Activated CD4-positive, alpha-beta T cell treated with anti-CD3 and anti-CD28 coated beads, Interleukin-2, amount 10 ng/mL, durations not matched to agents 7 days and 5 days (primary cell): Measurements from ENCODE around the gene SLC16A12. TPM values are rescaled to one million over a fixed set of nuclear protein-coding genes. Genes with fewer than 3 reads are reported as not detected.

Experiments
- CTCF ChIA-PET: fragments of 350-600 bp; sonication (Branson Sonifier 250); formaldehyde crosslinking; loops from one replicate; lab custom pipeline; 2021; ENCODE audit warnings: antibody characterized with exemption; lab: Charles Lee
- POLR2A ChIA-PET: fragments of 350-600 bp; sonication (Branson Sonifier 250); formaldehyde crosslinking; loops from one replicate; lab custom pipeline; 2021; ENCODE audit warnings: antibody characterized with exemption; lab: Charles Lee
- DNase-seq: peaks from one replicate; pipeline ENCODE4 v3.0.0-alpha.2; 2020
- H3K27ac Mint-ChIP-seq: one replicate; pipeline ENCODE4 v1.8.0; 2021; ENCODE audit warnings: mild to moderate bottlenecking, moderate library complexity, mixed read lengths
- H3K27me3 Mint-ChIP-seq: one replicate; pipeline ENCODE4 v1.8.0; 2021; ENCODE audit warnings: mixed read lengths
- H3K36me3 Mint-ChIP-seq: one replicate; pipeline ENCODE4 v1.8.0; 2021; ENCODE audit warnings: low read depth, mixed read lengths
- H3K4me1 Mint-ChIP-seq: one replicate; pipeline ENCODE4 v1.8.0; 2021; ENCODE audit warnings: mixed read lengths
- H3K4me3 Mint-ChIP-seq: one replicate; pipeline ENCODE4 v1.8.0; 2021; ENCODE audit warnings: mild to moderate bottlenecking, moderate library complexity, mixed read lengths
- H3K9me3 Mint-ChIP-seq: one replicate; pipeline ENCODE4 v1.8.0; 2021; ENCODE audit warnings: mixed read lengths
- total RNA-seq, 2 experiments: library from RNA; stranded (reverse); gene quantifications; one replicate each; pipeline ENCODE4 v1.2.3, GENCODE V29; 2021

The SLC16A12 gene, protein sequence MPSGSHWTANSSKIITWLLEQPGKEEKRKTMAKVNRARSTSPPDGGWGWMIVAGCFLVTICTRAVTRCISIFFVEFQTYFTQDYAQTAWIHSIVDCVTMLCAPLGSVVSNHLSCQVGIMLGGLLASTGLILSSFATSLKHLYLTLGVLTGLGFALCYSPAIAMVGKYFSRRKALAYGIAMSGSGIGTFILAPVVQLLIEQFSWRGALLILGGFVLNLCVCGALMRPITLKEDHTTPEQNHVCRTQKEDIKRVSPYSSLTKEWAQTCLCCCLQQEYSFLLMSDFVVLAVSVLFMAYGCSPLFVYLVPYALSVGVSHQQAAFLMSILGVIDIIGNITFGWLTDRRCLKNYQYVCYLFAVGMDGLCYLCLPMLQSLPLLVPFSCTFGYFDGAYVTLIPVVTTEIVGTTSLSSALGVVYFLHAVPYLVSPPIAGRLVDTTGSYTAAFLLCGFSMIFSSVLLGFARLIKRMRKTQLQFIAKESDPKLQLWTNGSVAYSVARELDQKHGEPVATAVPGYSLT
- not detected for total RNA-seq

DNA sequence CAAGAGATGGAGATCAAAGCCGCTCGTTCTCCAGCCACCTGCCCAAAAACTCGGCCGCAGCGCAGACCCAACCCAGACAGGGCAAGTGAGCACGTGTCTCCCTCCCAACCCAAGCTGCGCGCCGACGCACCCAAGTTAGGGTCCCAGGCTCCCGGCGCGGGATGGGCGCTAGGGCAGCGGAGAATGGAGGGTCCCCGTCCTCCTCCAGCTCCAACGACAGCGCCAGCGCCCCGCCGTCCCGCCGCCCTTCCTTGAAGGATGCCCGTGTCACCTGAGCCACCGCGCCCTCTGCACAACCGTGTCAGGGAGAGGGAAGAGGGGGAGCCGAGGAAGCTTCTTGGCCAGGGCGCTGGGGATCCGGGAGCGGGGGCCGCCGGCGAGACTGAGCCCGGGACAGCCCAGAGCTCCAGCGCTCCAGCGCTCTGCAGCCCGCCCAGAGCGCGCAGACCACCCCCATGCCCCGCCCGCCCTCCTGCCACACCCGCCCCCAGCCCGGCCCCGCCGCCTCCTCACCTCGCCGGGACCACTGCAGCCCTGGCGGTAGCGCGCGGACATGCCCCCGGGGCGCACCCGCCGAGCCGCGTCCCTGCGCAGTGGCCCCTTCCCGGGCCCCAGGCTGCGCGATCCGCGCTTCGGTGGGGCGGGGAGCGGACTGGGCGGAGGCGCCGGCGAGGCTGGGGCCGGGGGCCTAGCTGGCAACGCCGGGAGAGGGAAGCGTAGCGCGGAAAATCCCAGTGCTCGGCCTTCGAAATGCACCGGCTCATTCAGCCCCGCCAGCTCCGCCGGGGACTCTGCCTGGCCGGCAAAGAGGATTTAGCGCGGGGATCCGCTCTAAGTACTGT, at the start of gene SLC16A12:
Gene SLC16A12, minus strand, starts transcription at position 424 of the 842 bp plus-strand sequence. CDS start 73,016 bp downstream, outside the sequence.
- Mint-ChIP-seq H3K4me3 (no peak within 1 kb of the TSS), H3K4me1 (peaks cover 14% of the 10 kb centered on the region), H3K27ac (no peak within 1 kb of the TSS), H3K27me3 (peaks cover 75% of the 10 kb centered on the region), H3K9me3 (no peaks in the 10 kb centered on the region), H3K36me3 (no peaks in the 10 kb centered on the region)
- DNase-seq, result no peak
- ChIA-PET POLR2A (no interaction called here), CTCF (interaction anchor here (0.6 to 1.6 kb wide), 3 partner anchors 8 to 76 kb away, joined by 3 to 4 read pairs (median 3); no protein-coding TSS in a partner anchor)

DNA sequence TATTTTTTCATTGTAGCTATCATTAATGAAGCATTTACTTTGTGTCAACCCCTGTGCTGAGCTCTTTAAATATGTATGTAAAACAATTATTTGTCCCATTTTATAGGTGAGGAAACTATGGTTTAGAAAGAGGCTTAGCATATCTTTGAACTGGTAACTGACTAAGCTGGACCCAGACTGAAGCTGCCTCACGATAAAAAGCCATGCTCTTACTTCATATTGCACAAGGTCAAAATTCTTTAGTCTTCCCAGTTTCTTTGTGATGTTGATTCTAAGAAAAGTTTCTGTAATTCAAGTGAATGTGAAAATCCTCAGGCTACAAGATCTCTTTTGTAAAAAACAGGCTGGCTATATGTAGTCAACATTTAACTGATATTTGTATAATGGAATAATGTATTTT, 46.6 kb upstream of the SLC16A12 start:
- Mint-ChIP-seq H3K27ac (no peak overlapping the region), H3K27me3 (no peaks in the 10 kb centered on the region), H3K4me3 (no peak overlapping the region), H3K36me3 (no peaks in the 10 kb centered on the region), H3K9me3 (no peaks in the 10 kb centered on the region), H3K4me1 (no peaks in the 10 kb centered on the region)
- ChIA-PET POLR2A (no interaction called here), CTCF (no interaction called here)
- DNase-seq, result no peak

GRCh38 chr10:89580243-89580642, 44.8 kb upstream of the SLC16A12 start:
- Mint-ChIP-seq H3K4me3 (no peak overlapping the region), H3K9me3 (no peaks in the 10 kb centered on the region), H3K4me1 (no peaks in the 10 kb centered on the region), H3K36me3 (no peaks in the 10 kb centered on the region), H3K27ac (no peak overlapping the region), H3K27me3 (no peaks in the 10 kb centered on the region)
- DNase-seq, result no peak
- ChIA-PET CTCF (interaction anchor here (1.3 kb wide), 1 partner anchor 18 kb away, joined by 3 read pairs; no protein-coding TSS in a partner anchor), POLR2A (no interaction called here)

- peaks cover 1% of the 10 kb centered on the region for H3K27me3 Mint-ChIP-seq
- no peaks in the 10 kb centered on the region for H3K4me1 Mint-ChIP-seq
- DNase-seq, result no peak
- H3K36me3 Mint-ChIP-seq, result no peaks in the 10 kb centered on the region
- POLR2A ChIA-PET, result no interaction called here
- H3K9me3 Mint-ChIP-seq, result no peaks in the 10 kb centered on the region
- CTCF ChIA-PET, result interaction anchor here (0.9 kb wide), 1 partner anchor 12 kb away, joined by 3 read pairs; no protein-coding TSS in a partner anchor
- H3K4me3 Mint-ChIP-seq, result no peak overlapping the region
- H3K27ac Mint-ChIP-seq, result no peak overlapping the region
Measured at GRCh38 chr10:89576696-89577095, 41.3 kb upstream of the SLC16A12 start.

GRCh38 chr10:89576022-89576421, 40.6 kb upstream of the SLC16A12 start:
- DNase-seq, result no peak
- ChIA-PET CTCF (no interaction called here), POLR2A (no interaction called here)
- Mint-ChIP-seq H3K9me3 (no peaks in the 10 kb centered on the region), H3K27me3 (peaks cover 1% of the 10 kb centered on the region), H3K4me3 (no peak overlapping the region), H3K27ac (no peak overlapping the region), H3K4me1 (no peaks in the 10 kb centered on the region), H3K36me3 (no peaks in the 10 kb centered on the region)

DNA sequence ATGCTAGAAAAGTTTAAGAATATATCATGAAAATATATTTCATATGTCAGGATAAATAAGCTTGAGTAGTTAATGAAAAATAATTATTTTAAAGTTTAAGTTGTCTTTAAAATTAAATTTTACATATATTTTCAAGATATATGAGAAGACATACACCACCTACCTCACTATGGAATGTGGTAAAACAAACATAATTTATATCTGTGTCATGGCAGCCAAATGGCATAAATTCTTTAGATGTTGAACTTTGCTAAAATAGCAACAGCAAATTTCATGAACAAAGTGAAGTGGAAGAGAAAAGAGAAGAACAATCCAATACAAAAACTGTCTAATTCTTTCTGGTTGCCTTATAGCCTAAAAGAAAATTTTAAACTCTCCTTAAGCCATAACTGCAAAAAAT, 39.6 kb upstream of the SLC16A12 start:
- ChIA-PET CTCF (no interaction called here), POLR2A (no interaction called here)
- Mint-ChIP-seq H3K4me1 (no peaks in the 10 kb centered on the region), H3K27me3 (peaks cover 1% of the 10 kb centered on the region), H3K27ac (no peak overlapping the region), H3K36me3 (no peaks in the 10 kb centered on the region), H3K9me3 (no peaks in the 10 kb centered on the region), H3K4me3 (no peak overlapping the region)
- no peak for DNase-seq

- Mint-ChIP-seq H3K4me1 (no peaks in the 10 kb centered on the region), H3K27ac (no peak overlapping the region), H3K4me3 (no peak overlapping the region), H3K27me3 (peaks cover 1% of the 10 kb centered on the region), H3K36me3 (no peaks in the 10 kb centered on the region), H3K9me3 (no peaks in the 10 kb centered on the region)
- CTCF ChIA-PET, result interaction anchor here (1.2 kb wide), 1 partner anchor 10 kb away, joined by 3 read pairs; no protein-coding TSS in a partner anchor
- POLR2A ChIA-PET, result no interaction called here
- DNase-seq, result no peak
Measured at GRCh38 chr10:89574368-89574767, 39.0 kb upstream of the SLC16A12 start.

DNA sequence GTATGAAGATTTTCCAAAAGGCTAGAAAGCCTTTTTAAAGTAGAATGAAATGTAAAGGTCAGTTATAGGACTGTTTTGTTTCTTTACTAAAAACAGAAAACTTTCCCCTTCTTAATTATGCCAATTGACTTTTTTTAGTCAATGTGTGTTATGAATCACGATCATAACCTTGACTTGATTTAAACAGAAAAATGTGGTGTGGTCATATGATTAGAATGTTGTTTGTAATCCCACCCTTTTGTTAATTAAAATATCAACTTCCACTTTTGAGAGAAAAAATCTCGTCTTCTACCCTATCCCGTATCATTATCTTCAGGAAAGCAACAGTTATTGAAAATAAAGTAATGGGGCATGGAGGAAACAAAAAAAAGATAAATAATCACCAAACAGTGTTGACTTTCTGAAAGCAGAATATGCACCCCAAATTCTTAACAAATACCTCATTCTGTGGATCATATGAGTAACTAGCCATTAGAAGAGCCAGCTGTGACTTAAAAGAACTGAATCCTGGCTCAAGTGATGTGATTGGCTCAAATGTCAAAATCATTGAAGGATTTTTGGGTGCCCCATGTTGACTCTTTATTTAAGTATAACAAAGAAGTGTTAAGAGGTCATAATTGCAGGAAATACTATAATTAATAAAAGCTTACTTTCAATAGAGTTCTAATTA, 32.3 kb upstream of the SLC16A12 start:
- H3K27me3 Mint-ChIP-seq, result peaks cover 24% of the 10 kb centered on the region
- POLR2A ChIA-PET, result no interaction called here
- CTCF ChIA-PET, result interaction anchor here (1.0 kb wide), 1 partner anchor 9 kb away, joined by 5 read pairs; no protein-coding TSS in a partner anchor
- no peaks in the 10 kb centered on the region for H3K9me3 Mint-ChIP-seq
- H3K4me1 Mint-ChIP-seq, result no peaks in the 10 kb centered on the region
- no peak overlapping the region for H3K4me3 Mint-ChIP-seq
- no peak for DNase-seq
- H3K36me3 Mint-ChIP-seq, result no peaks in the 10 kb centered on the region
- no peak overlapping the region for H3K27ac Mint-ChIP-seq

- H3K36me3 Mint-ChIP-seq, result no peaks in the 10 kb centered on the region
- H3K9me3 Mint-ChIP-seq, result no peaks in the 10 kb centered on the region
- DNase-seq, result no peak
- POLR2A ChIA-PET, result no interaction called here
- CTCF ChIA-PET, result no interaction called here
- H3K4me1 Mint-ChIP-seq, result no peaks in the 10 kb centered on the region
- no peak overlapping the region for H3K4me3 Mint-ChIP-seq
- H3K27ac Mint-ChIP-seq, result no peak overlapping the region
- H3K27me3 Mint-ChIP-seq, result peaks cover 26% of the 10 kb centered on the region
Measured at GRCh38 chr10:89566992-89567391, 31.6 kb upstream of the SLC16A12 start.

DNA sequence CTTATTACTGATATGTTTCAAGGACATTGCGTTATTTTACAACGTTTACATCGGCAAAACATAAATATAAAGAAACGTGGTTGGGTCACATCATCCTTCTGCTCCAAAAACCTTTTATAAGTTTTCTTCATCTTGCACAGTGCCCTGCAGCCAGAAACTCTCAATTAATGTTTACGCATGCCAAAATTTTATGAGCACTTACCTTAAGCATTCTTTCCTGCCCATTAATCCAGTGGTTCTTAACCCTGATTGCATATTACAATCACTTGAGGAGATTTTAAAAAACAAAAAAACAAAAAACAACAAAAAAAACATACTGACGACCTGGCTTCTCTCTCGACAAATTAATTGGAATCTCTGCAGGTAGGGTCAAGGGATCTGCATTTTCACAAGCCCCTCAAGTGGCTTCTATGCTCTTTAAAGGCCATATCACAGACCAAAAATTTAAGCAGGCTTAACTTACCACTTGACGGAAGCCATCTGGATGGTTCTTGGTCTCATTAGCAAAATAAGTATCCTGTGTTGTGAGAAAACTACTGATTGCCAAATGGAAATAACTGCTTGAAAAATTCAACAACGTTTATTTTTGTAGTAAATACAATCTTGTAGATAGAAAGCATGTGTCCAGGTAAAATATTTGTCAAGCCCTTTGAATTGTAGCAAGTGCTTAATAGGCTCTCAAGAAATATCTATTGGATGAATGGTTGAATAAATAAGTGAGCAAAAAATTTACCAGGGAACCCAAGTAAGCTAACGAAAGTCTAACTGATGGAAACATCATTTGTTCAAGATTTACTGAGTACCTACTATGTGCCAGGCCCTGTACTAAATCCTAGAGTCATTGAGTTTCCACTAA, 30.9 kb upstream of the SLC16A12 start:
- no peak overlapping the region for H3K4me3 Mint-ChIP-seq
- ChIA-PET CTCF (no interaction called here), POLR2A (no interaction called here)
- no peaks in the 10 kb centered on the region for H3K36me3 Mint-ChIP-seq
- H3K27me3 Mint-ChIP-seq, result peaks cover 30% of the 10 kb centered on the region
- no peak for DNase-seq
- no peak overlapping the region for H3K27ac Mint-ChIP-seq
- no peaks in the 10 kb centered on the region for H3K4me1 Mint-ChIP-seq
- H3K9me3 Mint-ChIP-seq, result no peaks in the 10 kb centered on the region

- peaks cover 31% of the 10 kb centered on the region for H3K27me3 Mint-ChIP-seq
- no peaks in the 10 kb centered on the region for H3K36me3 Mint-ChIP-seq
- no peaks in the 10 kb centered on the region for H3K4me1 Mint-ChIP-seq
- no peak for DNase-seq
- CTCF ChIA-PET, result interaction anchor here (0.7 to 1.3 kb wide), 3 partner anchors 9 to 309 kb away, joined by 3 read pairs; no protein-coding TSS in a partner anchor
- POLR2A ChIA-PET, result no interaction called here
- H3K27ac Mint-ChIP-seq, result no peak overlapping the region
- no peaks in the 10 kb centered on the region for H3K9me3 Mint-ChIP-seq
- no peak overlapping the region for H3K4me3 Mint-ChIP-seq
Measured at GRCh38 chr10:89565180-89565579, 29.8 kb upstream of the SLC16A12 start.
